Natural killer cell treated with Interleukin-12 subunit alpha and Interleukin-12 subunit beta and Interleukin-15 and Interleukin-18, amount 100 ng/mL, for 72 hours (primary cell): Measurements from ENCODE around the gene GBE1. TPM values are rescaled to one million over a fixed set of nuclear protein-coding genes. Genes with fewer than 3 reads are reported as not detected.
A peak's percentile ranks its signal among the peaks of the same experiment; 100 is the strongest.

ENCODE experiments used
- ATAC-seq, 2 donors: fragments of 150-1000 bp; cut with Tn5 transposase in 1 of 2; sonication (Bioruptor Pico), chemical (Tn5 transposase) in 1 of 2; 2 replicates each; pipeline ENCODE4 v1.10.0; 2021
- DNase-seq: peaks from one replicate; pipeline ENCODE4 v3.0.0; 2022; ENCODE audit warnings: low spot score
- H3K27ac Mint-ChIP-seq, 2 donors: 1 replicate in 1 of 2; 2 replicates in 1 of 2; pipeline ENCODE4 v1.8.0; 2022; ENCODE audit warnings: mixed read lengths in 2 of 2, mild to moderate bottlenecking in 1 of 2, moderate library complexity in 1 of 2
- H3K27me3 Mint-ChIP-seq, 2 donors: 1 replicate in 1 of 2; 2 replicates in 1 of 2; pipeline ENCODE4 v1.8.0; 2022; ENCODE audit warnings: mixed read lengths in 2 of 2
- H3K36me3 Mint-ChIP-seq: one replicate; pipeline ENCODE4 v1.8.0; 2022; ENCODE audit warnings: mixed read lengths
- H3K4me1 Mint-ChIP-seq, 2 donors: 1 replicate in 1 of 2; 2 replicates in 1 of 2; pipeline ENCODE4 v1.8.0; 2022; ENCODE audit warnings: low read depth in 2 of 2, mixed read lengths in 2 of 2, mild to moderate bottlenecking in 1 of 2
- H3K4me3 Mint-ChIP-seq: one replicate; pipeline ENCODE4 v1.8.0; 2022; ENCODE audit warnings: mixed read lengths
- H3K9me3 Mint-ChIP-seq: 2 replicates; pipeline ENCODE4 v1.8.0; 2022; ENCODE audit warnings: mixed read lengths
- total RNA-seq, 2 donors: library from RNA; stranded (reverse); gene quantifications; one replicate each; pipeline ENCODE4 v1.2.3, GENCODE V29; 2022

The GBE1 gene
- total RNA-seq, 2 donors from 2014 or later: 22.3 to 44.3 TPM

DNA sequence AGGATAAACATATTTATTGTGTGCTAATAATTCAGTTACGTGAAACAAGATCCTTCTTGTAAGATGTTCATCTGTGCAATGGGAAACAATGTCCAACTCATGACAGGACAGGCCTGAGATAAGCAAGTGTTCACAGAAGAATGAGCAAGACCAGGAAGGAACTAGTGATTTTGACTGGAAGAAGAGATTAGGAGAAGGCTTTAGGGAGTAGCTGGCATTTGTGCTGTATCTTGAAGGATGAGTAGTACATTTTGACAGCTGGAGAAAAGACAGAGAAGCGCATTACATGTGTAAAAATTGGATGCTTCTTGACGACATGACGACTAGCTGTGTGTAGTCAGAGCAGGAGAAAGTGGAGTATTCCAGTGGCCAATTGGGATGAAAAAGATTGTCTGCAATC, 48.4 kb downstream of the GBE1 start:
- DNase-seq (no peak), ATAC-seq (no peak)
- Mint-ChIP-seq H3K9me3 (no peaks in the 10 kb centered on the region), H3K27me3 (no peaks in the 10 kb centered on the region), H3K27ac (no peak overlapping the region), H3K4me3 (no peak overlapping the region), H3K36me3 (peaks cover 4% of the 10 kb centered on the region), H3K4me1 (peaks cover 0 to 4% of the 10 kb centered on the region in 2 donors)

- DNase-seq (no peak), ATAC-seq (no peak)
- Mint-ChIP-seq H3K9me3 (no peaks in the 10 kb centered on the region), H3K27me3 (no peaks in the 10 kb centered on the region), H3K27ac (no peak overlapping the region), H3K4me3 (no peak overlapping the region), H3K36me3 (peaks cover 4% of the 10 kb centered on the region), H3K4me1 (no peaks in the 10 kb centered on the region)
These were observed 51.8 kb downstream of the GBE1 start for GRCh38 chr3:81709606-81710005.

DNA sequence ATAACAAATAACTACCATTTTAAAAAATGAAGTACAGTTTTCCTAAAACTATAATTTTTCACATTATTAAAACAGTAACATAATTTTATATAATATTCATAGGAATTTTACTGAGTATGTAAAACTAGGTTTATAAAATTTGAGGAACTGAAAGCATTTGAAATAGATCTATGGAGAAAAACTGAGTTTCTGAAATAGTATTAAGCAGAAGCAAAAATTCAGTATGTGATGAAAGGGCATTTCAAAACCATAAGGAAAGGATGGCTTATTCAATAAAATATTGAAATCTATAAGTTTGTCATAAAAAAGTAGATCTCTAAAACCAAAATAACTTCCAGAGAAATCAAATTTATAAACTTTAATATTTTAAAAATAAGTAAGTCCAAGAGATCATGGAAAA, 53.4 kb downstream of the GBE1 start:
- ATAC-seq: no peak
- Mint-ChIP-seq H3K27me3 (no peaks in the 10 kb centered on the region), H3K4me3 (no peak overlapping the region), H3K4me1 (no peaks in the 10 kb centered on the region), H3K36me3 (peaks cover 3% of the 10 kb centered on the region), H3K9me3 (no peaks in the 10 kb centered on the region), H3K27ac (no peak overlapping the region)
- no peak for DNase-seq

DNA sequence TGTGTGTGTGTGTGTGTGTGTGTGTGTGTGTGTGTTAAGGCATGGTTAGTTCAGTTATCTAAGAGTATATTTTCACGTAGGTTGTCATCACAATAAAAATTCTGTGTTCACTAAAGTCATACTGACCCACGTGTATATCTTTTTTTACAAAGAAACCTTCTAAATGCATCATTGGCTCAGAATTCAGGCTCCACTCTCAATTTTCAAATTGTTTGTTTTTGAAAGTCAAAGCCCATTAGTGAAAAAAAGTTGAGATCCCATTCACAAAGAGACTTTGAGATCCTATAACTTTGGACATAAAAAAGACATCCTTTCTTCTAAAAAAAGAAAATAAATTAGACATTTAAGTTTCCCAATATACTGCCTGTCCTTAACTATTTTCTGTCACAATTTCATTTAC, 59.3 kb downstream of the GBE1 start:
- Mint-ChIP-seq H3K9me3 (no peaks in the 10 kb centered on the region), H3K36me3 (no peaks in the 10 kb centered on the region), H3K27me3 (no peaks in the 10 kb centered on the region), H3K4me3 (no peak overlapping the region), H3K4me1 (no peaks in the 10 kb centered on the region), H3K27ac (no peak overlapping the region)
- DNase-seq (no peak), ATAC-seq (no peak)

- H3K9me3 Mint-ChIP-seq: no peaks in the 10 kb centered on the region
- no peaks in the 10 kb centered on the region for H3K36me3 Mint-ChIP-seq
- no peak overlapping the region for H3K4me3 Mint-ChIP-seq
- H3K27me3 Mint-ChIP-seq: no peaks in the 10 kb centered on the region
- H3K4me1 Mint-ChIP-seq: peaks cover 0 to 4% of the 10 kb centered on the region in 2 donors
- no peak overlapping the region for H3K27ac Mint-ChIP-seq
- DNase-seq (no peak), ATAC-seq (no peak)
These were observed 61.7 kb downstream of the GBE1 start for GRCh38 chr3:81699536-81700320.

DNA sequence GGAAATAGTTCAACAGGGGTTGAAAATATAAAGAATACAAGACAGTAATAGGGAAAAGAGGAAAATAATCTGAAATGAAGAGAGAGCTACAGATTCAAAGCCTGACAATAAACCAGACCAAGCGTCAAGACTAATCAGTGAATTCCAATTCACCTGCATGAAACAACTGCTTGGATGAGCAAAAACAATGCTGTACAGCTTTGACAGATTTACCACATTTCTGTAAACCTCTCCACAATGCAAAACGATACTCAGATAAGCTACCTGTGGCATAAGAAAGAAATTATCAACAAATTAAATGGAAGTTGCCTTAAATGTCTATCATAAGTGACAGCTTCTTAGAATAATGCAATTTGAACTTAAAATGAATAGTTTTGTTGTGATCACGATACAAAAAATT, 65.4 kb downstream of the GBE1 start:
- ATAC-seq (no peak), DNase-seq (no peak)
- Mint-ChIP-seq H3K27me3 (no peaks in the 10 kb centered on the region), H3K4me3 (no peak overlapping the region), H3K4me1 (peaks cover 0 to 8% of the 10 kb centered on the region in 2 donors), H3K36me3 (no peaks in the 10 kb centered on the region), H3K27ac (no peak overlapping the region), H3K9me3 (no peaks in the 10 kb centered on the region)

DNA sequence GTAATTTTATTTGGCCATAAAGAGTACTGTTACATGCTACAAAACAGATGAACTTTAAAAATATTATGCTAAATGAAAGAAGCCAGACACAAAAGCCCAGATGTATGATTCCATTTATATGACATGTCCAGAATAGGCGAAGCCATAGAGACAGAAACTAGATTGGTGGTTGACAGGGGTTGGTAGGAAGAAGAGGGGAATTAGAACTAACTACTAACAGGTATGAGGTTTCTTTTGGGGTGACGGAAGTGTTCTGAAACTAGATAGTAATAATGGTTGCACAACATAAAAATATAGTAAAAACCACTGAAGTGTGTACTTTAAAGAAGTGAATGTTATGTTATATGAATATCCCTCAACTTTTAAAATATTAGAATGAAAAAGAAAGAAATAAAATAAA, 66.1 kb downstream of the GBE1 start:
- no peak for DNase-seq
- H3K36me3 Mint-ChIP-seq: no peaks in the 10 kb centered on the region
- H3K27ac Mint-ChIP-seq: no peak overlapping the region
- no peak overlapping the region for H3K4me3 Mint-ChIP-seq
- peaks cover 0 to 13% of the 10 kb centered on the region in 2 donors for H3K4me1 Mint-ChIP-seq
- ATAC-seq: no peak
- no peaks in the 10 kb centered on the region for H3K27me3 Mint-ChIP-seq
- no peaks in the 10 kb centered on the region for H3K9me3 Mint-ChIP-seq

DNA sequence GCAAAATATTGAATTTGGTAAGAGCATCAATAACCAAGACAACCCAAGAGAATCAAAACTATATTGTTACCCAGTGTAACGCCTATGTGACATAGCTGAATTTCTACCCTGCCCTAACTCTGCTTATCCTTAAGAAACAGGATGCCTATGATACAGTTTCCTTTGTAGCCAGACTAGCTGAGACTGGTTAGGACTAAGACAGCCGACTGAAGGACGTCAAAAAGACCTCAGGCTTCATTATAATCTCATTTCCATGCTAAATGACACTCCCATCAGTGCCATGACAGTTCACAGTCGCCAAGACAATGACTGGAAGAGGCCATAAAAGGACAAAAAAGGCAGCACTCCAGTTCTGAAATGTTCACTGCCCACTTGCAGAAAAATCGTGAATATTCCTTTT, 66.8 kb downstream of the GBE1 start:
- H3K4me3 Mint-ChIP-seq: no peak overlapping the region
- no peaks in the 10 kb centered on the region for H3K36me3 Mint-ChIP-seq
- H3K4me1 Mint-ChIP-seq: peaks cover 0 to 13% of the 10 kb centered on the region in 2 donors
- H3K9me3 Mint-ChIP-seq: no peaks in the 10 kb centered on the region
- H3K27ac Mint-ChIP-seq: no peak overlapping the region
- ATAC-seq (no peak), DNase-seq (no peak)
- no peaks in the 10 kb centered on the region for H3K27me3 Mint-ChIP-seq

GRCh38 chr3:81692766-81693165, 68.7 kb downstream of the GBE1 start:
- Mint-ChIP-seq H3K27me3 (no peaks in the 10 kb centered on the region), H3K27ac (no peak overlapping the region), H3K4me3 (no peak overlapping the region)

DNA sequence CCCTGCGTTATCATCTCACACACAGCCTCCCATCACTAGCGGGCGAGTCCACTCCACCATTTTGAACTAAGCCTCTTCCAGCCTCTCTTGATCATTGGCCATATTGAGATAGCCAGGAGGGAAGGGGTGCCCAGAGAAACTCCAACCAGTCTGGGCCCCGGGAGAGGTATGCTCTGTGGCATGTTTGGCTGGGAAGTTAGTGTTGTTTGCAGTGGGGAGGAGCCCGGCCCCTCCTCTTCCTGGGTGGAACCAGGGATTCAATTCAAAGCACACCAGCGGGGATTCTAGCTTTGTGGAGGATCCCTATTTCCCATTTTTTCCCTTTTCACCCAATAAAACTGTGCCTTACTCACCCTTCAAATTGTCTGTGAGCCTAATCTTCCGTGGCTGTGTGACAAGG, 71.8 kb downstream of the GBE1 start:
- DNase-seq (no peak), ATAC-seq (no peak)
- Mint-ChIP-seq H3K27ac (no peak overlapping the region), H3K36me3 (peaks cover 6% of the 10 kb centered on the region), H3K27me3 (no peaks in the 10 kb centered on the region), H3K9me3 (no peaks in the 10 kb centered on the region), H3K4me3 (no peak overlapping the region), H3K4me1 (peaks cover 0 to 10% of the 10 kb centered on the region in 2 donors)

More at GRCh38 chr3:81692766-81693165, 68.7 kb downstream of the GBE1 start:
- no peaks in the 10 kb centered on the region for H3K9me3 Mint-ChIP-seq
- peaks cover 0 to 13% of the 10 kb centered on the region in 2 donors for H3K4me1 Mint-ChIP-seq
- H3K36me3 Mint-ChIP-seq: no peaks in the 10 kb centered on the region
- DNase-seq: no peak
- ATAC-seq: no peak

GRCh38 chr3:81684751-81685395, 76.6 kb downstream of the GBE1 start:
- H3K4me1 Mint-ChIP-seq: no peaks in the 10 kb centered on the region
- H3K27me3 Mint-ChIP-seq: no peaks in the 10 kb centered on the region
- H3K27ac Mint-ChIP-seq: no peak overlapping the region
- H3K4me3 Mint-ChIP-seq: no peak overlapping the region
- ATAC-seq (peak in 1 of 2 donors; percentile 36), DNase-seq (no peak)
- no peaks in the 10 kb centered on the region for H3K9me3 Mint-ChIP-seq
- H3K36me3 Mint-ChIP-seq: peaks cover 6% of the 10 kb centered on the region

DNA sequence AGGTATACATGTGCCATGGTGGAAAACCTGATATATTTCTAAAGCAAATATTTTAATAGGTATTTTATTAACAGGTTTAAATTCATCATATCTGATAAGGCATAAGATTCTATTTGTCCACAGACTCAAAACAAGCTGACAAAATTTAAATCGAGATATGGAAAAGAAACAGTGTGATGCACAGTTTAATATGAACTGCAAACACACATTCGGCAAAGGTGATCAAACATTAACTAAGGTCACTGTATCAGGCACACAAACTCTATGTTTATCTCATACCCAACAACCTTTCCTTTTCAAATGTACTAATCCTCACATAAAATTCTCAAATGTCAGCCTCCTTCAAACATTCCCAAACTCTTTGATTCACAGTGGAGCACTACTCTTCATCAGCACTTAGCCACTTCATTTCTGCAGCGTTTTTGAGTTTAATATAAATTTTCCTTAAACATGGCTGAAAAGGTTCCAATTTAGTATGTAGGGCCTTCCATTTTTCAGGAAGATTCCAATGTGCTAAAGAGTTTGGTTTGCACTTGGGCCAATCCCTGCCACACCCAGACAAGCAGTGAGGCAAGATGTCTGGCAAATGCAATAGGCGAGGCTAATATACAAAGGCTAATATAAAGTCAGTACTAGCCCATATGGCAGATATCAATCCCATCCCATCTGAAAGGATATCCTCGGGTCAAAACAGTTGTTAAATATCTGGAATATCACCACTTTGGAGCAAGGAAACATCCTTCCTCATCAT, 84.6 kb downstream of the GBE1 start:
- H3K27me3 Mint-ChIP-seq: no peaks in the 10 kb centered on the region
- no peaks in the 10 kb centered on the region for H3K9me3 Mint-ChIP-seq
- DNase-seq: no peak
- H3K36me3 Mint-ChIP-seq: no peaks in the 10 kb centered on the region
- no peak overlapping the region for H3K4me3 Mint-ChIP-seq
- ATAC-seq: no peak
- no peaks in the 10 kb centered on the region for H3K4me1 Mint-ChIP-seq
- H3K27ac Mint-ChIP-seq: no peak overlapping the region

- no peaks in the 10 kb centered on the region for H3K4me1 Mint-ChIP-seq
- no peaks in the 10 kb centered on the region for H3K27me3 Mint-ChIP-seq
- no peaks in the 10 kb centered on the region for H3K36me3 Mint-ChIP-seq
- no peaks in the 10 kb centered on the region for H3K9me3 Mint-ChIP-seq
- ATAC-seq (no peak), DNase-seq (no peak)
- H3K27ac Mint-ChIP-seq: no peak overlapping the region
- H3K4me3 Mint-ChIP-seq: no peak overlapping the region
These were observed 86.8 kb downstream of the GBE1 start for GRCh38 chr3:81674690-81675089.

DNA sequence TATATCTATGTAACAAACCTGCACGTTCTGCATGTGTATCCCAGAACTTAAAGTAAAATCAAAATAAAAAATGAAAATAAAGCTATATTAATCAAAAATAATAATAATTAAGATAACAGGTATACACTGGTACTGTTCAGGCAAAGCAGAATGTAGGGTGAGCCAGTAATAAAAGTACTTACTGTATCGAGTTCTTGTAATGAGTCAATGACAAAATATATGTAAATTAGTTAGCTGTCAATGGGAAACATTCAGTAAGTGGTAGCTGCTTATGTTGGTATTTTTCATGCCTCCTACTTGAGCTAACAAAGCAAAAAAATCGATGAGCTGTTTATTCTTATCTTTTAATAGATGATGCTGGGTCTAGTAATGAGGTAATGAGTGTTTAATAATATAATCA, 93.2 kb downstream of the GBE1 start:
- ATAC-seq (no peak), DNase-seq (no peak)
- Mint-ChIP-seq H3K9me3 (no peaks in the 10 kb centered on the region), H3K36me3 (no peaks in the 10 kb centered on the region), H3K27me3 (no peaks in the 10 kb centered on the region), H3K27ac (no peak overlapping the region), H3K4me3 (no peak overlapping the region), H3K4me1 (peaks cover 6% of the 10 kb centered on the region in 2 donors)
